ENCODE measurements around the gene IARS1. TPM values are rescaled to one million over a fixed set of nuclear protein-coding genes. Genes with fewer than 3 reads are reported as not detected.

Gene IARS1
- total and polyA plus RNA-seq, 4 donors: 21.6 to 120 (median 82.0) TPM

DNA sequence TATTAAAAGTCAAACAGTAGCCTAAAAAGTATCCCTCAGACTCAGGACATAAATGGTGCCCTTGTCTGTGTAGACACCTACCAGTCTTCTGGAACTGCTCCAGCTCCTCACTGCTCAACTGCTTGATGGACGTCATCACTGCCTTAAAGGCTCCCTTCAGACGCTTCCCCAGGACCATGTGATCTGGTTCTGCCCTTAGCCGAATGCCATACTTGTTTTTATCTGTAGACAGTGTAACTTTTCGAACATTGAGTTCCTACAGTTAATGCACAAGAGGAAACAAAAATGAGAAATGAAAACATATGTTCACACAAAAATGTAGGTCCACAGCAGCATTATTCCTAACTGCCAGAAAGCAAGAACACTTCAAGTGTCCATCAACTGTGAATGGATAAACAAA is 46.2 kb downstream of the IARS1 start:
- 84 to 87% methylated on average over 4 of the region's 4 CpGs for WGBS, 2 donors
- no peaks in the 10 kb centered on the region for H3K27me3 ChIP-seq (ENCODE audit: control insufficient read depth in 3 of 3, insufficient read depth in 3 of 3, low read length in 2 of 3)
- TF ChIP-seq, protein P1, sequence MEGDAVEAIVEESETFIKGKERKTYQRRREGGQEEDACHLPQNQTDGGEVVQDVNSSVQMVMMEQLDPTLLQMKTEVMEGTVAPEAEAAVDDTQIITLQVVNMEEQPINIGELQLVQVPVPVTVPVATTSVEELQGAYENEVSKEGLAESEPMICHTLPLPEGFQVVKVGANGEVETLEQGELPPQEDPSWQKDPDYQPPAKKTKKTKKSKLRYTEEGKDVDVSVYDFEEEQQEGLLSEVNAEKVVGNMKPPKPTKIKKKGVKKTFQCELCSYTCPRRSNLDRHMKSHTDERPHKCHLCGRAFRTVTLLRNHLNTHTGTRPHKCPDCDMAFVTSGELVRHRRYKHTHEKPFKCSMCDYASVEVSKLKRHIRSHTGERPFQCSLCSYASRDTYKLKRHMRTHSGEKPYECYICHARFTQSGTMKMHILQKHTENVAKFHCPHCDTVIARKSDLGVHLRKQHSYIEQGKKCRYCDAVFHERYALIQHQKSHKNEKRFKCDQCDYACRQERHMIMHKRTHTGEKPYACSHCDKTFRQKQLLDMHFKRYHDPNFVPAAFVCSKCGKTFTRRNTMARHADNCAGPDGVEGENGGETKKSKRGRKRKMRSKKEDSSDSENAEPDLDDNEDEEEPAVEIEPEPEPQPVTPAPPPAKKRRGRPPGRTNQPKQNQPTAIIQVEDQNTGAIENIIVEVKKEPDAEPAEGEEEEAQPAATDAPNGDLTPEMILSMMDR (IDR thresholded peaks at IDR 0.05; ENCODE audit: control extremely low read depth, extremely low read depth): no peak
- DNase-seq (no peak), ATAC-seq (ENCODE audit: insufficient read depth, low FRiP score) (no peak)
- no peak overlapping the region for H3K9ac ChIP-seq (ENCODE audit: insufficient read depth in 1 of 2, low read length in 2 of 2)
- peaks cover 0 to 2% (median 0%) of the 10 kb centered on the region in 4 donors for H3K9me3 ChIP-seq (ENCODE audit: control insufficient read depth in 4 of 4, insufficient read depth in 3 of 4, low read length in 3 of 4)
- H3K4me3 ChIP-seq: no peak overlapping the region
- H3K4me1 ChIP-seq (ENCODE audit: control insufficient read depth in 5 of 5, insufficient read depth in 5 of 5, low read length in 5 of 5): no peaks in the 10 kb centered on the region
- no peak overlapping the region for H3K27ac ChIP-seq (ENCODE audit: low read depth in 1 of 2, low read length in 1 of 2)
- H3K36me3 ChIP-seq (ENCODE audit: control insufficient read depth in 4 of 4, insufficient read depth in 4 of 4, low read length in 4 of 4): peaks cover 49 to 66% (median 56%) of the 10 kb centered on the region in 4 donors

DNA sequence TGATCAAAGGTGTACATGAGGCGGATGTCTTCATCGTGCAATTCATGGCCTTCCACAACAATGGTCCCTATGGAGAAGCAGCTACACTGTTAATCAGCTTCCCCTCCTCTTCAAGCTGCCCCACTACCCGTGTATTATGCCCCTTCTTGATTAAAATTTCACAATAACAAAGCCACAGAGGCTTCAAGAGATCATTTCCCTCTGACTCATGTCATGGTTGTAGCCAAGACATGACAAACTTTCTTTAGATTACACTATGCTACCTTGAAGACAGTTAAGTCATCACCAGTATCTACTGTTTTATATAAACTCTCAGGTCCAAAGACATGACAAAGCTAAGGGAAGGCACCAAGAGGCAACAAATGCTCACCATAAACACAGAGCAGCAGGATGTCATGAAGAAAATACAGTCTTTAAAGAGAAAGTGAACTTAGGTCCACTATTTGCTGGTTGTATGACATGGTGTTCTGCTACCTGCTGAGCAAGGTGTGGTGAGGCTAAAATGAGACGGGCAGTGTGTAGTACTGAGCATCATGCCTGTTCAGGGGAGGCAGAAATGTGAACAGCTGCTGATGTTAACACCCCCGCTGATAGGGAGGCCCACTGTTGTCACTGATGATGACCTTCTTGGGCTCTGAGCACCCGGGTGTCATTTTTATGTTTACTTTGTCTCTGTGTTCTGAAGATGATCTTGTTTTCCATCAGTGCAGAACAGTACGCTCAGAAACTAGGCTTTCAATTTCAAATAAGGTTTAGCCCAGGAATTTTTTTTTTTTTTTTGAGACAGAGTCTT is 48.3 kb downstream of the IARS1 start:
- ATAC-seq (ENCODE audit: insufficient read depth, low FRiP score) (no peak), DNase-seq (no peak)
- Histone ChIP-seq H3K4me1 (ENCODE audit: control insufficient read depth in 5 of 5, insufficient read depth in 5 of 5, low read length in 5 of 5) (no peaks in the 10 kb centered on the region), H3K9ac (ENCODE audit: insufficient read depth in 1 of 2, low read length in 2 of 2) (no peak overlapping the region), H3K36me3 (ENCODE audit: control insufficient read depth in 4 of 4, insufficient read depth in 4 of 4, low read length in 4 of 4) (peaks cover 46 to 67% (median 54%) of the 10 kb centered on the region in 4 donors), H3K27me3 (ENCODE audit: control insufficient read depth in 3 of 3, insufficient read depth in 3 of 3, low read length in 2 of 3) (no peaks in the 10 kb centered on the region), H3K4me3 (no peak overlapping the region), H3K27ac (ENCODE audit: low read depth in 1 of 2, low read length in 1 of 2) (no peak overlapping the region), H3K9me3 (ENCODE audit: control insufficient read depth in 4 of 4, insufficient read depth in 3 of 4, low read length in 3 of 4) (peaks cover 0 to 2% (median 0%) of the 10 kb centered on the region in 4 donors)
- TF ChIP-seq, protein P1 (IDR thresholded peaks at IDR 0.05; ENCODE audit: control extremely low read depth, extremely low read depth): no peak
- 86 to 87% methylated on average over 7 of the region's 7 CpGs for WGBS, 2 donors

Small RNA genes within 50 kb of the gene (small RNA-seq; reads per million reads assigned to genes)
- gene MIR3651 (ENCODE audit: low replicate concordance) (not detected), gene SNORA84 (ENCODE audit: low replicate concordance) (0.17 reads per million)

Other genes with a start within 250 kb of the IARS1 start
- gene SPTLC1, start 178.3 kb downstream of the IARS1 start, total RNA-seq: 100 to 1,000 TPM in 1 of 2 donors, 10 to 100 TPM in 1; 64.7 to 137 TPM
- 10 to 100 TPM; 20.8 to 52.4 TPM for gene SPTLC1, start 178.3 kb downstream of the IARS1 start, polyA plus RNA-seq
- 10 to 100 TPM; 26.8 to 42.0 TPM for gene NOL8, start 31.7 kb upstream of the IARS1 start, total RNA-seq
- 10 to 100 TPM; 14.1 to 25.9 TPM for gene NOL8, start 31.7 kb upstream of the IARS1 start, polyA plus RNA-seq
- gene CENPP, start 32.3 kb upstream of the IARS1 start, total RNA-seq: 10 to 100 TPM in 1 of 2 donors, 1 to 10 TPM in 1; 4.0 to 11.8 TPM
- 1 to 10 TPM; 1.2 to 1.9 TPM for gene CENPP, start 32.3 kb upstream of the IARS1 start, polyA plus RNA-seq
- 100 to 1,000 TPM in 1 of 2 donors, 1 to 10 TPM in 1; 5.6 to 145 TPM for gene OGN, start 110.9 kb upstream of the IARS1 start, total RNA-seq
- gene OGN, start 110.9 kb upstream of the IARS1 start, polyA plus RNA-seq: 1 to 10 TPM in 1 of 2 donors, under 1 TPM in 1; 0.54 to 8.0 TPM
- gene OMD, start 130.8 kb upstream of the IARS1 start, total RNA-seq: 1 to 10 TPM; 1.2 to 5.6 TPM
- gene OMD, start 130.8 kb upstream of the IARS1 start, polyA plus RNA-seq: 1 to 10 TPM in 1 of 2 donors, under 1 TPM in 1; 0.30 to 2.0 TPM
- 10 to 100 TPM in 1 of 2 donors, 1 to 10 TPM in 1; 1.4 to 18.9 TPM for gene ASPN, start 188.8 kb upstream of the IARS1 start, total RNA-seq
- 1 to 10 TPM; 1.3 to 2.2 TPM for gene ASPN, start 188.8 kb upstream of the IARS1 start, polyA plus RNA-seq
- 10 to 100 TPM in 1 of 2 donors, 1 to 10 TPM in 1; 3.1 to 63.1 TPM for gene ECM2, start 242.3 kb upstream of the IARS1 start, total RNA-seq
- 1 to 10 TPM in 1 of 2 donors, under 1 TPM in 1; 0.92 to 1.8 TPM for gene ECM2, start 242.3 kb upstream of the IARS1 start, polyA plus RNA-seq